Fibroblast of lung (primary cell): Measurements from ENCODE around the gene NXPH1. TPM values are rescaled to one million over a fixed set of nuclear protein-coding genes. Genes with fewer than 3 reads are reported as not detected.

ENCODE experiments used
- DNase-seq, 2 donors: peaks; one replicate each; pipeline versions ENCODE4 v3.0.0 to v3.0.0-alpha.2; 2010; ENCODE audit warnings: low read depth in 2 of 2
- H2AFZ ChIP-seq: 2 replicates; pipeline ENCODE4 v1.5.1; 2012; ENCODE audit warnings: low read length, control low read depth, inconsistent platforms
- H3K27ac ChIP-seq: 2 replicates; pipeline ENCODE4 v1.5.1; 2011; ENCODE audit warnings: low read length, control low read depth; ENCODE audit not compliant: insufficient read depth
- H3K27me3 ChIP-seq: 2 replicates; pipeline ENCODE4 v1.5.1; 2011; ENCODE audit warnings: mild to moderate bottlenecking, low read length; ENCODE audit not compliant: control insufficient read depth, insufficient read depth
- H3K36me3 ChIP-seq: 2 replicates; pipeline ENCODE4 v1.5.1; 2011; ENCODE audit warnings: low read length; ENCODE audit not compliant: control insufficient read depth, insufficient read depth
- H3K4me1 ChIP-seq: 2 replicates; pipeline ENCODE4 v1.5.1; 2011; ENCODE audit warnings: low read length; ENCODE audit not compliant: control insufficient read depth, insufficient read depth; ENCODE audit errors: extremely low read depth
- H3K4me2 ChIP-seq: 2 replicates; pipeline ENCODE4 v1.5.1; 2011; ENCODE audit warnings: low read length, control low read depth; ENCODE audit not compliant: insufficient read depth; ENCODE audit errors: extremely low read depth
- H3K4me3 ChIP-seq, 4 experiments: fragments of 200-600 bp in 1 of 4; sonication (generic) in 1 of 4; replicated peaks in 1 of 4; 2 replicates each; pipeline ENCODE4 v1.5.1; 2011 to 2016; ENCODE audit warnings: low read length in 4 of 4, low read depth in 3 of 4, mild to moderate bottlenecking in 3 of 4, control low read depth in 2 of 4, inconsistent platforms in 1 of 4, mixed read lengths in 1 of 4; ENCODE audit not compliant: insufficient read depth in 1 of 4; ENCODE audit errors: control extremely low read depth in 1 of 4
- H3K79me2 ChIP-seq: 2 replicates; pipeline ENCODE4 v1.5.1; 2012; ENCODE audit warnings: mild to moderate bottlenecking, low read length, inconsistent platforms; ENCODE audit not compliant: control insufficient read depth, insufficient read depth
- H3K9ac ChIP-seq: 2 replicates; pipeline ENCODE4 v1.5.1; 2011; ENCODE audit warnings: mild to moderate bottlenecking, low read length, control low read depth; ENCODE audit not compliant: insufficient read depth
- H3K9me3 ChIP-seq: 2 replicates; pipeline ENCODE4 v1.5.1; 2012; ENCODE audit warnings: low read depth, low read length; ENCODE audit not compliant: control insufficient read depth, insufficient read depth
- H4K20me1 ChIP-seq: 2 replicates; pipeline ENCODE4 v1.5.1; 2011; ENCODE audit warnings: low read length; ENCODE audit not compliant: control insufficient read depth, insufficient read depth; ENCODE audit errors: extremely low read depth
- CTCF ChIP-seq, 2 donors: IDR thresholded peaks in 1 of 2; conservative IDR thresholded peaks in 1 of 2; 1 replicate in 1 of 2; 2 replicates in 1 of 2; pipeline ENCODE4 v1.5.1; 2011 to 2012; ENCODE audit warnings: low read length in 2 of 2, control low read depth in 1 of 2, inconsistent platforms in 1 of 2, low read depth in 1 of 2, mild to moderate bottlenecking in 1 of 2
- EZH2 ChIP-seq: IDR thresholded peaks from 2 replicates; pipeline ENCODE4 v1.5.1; 2012; ENCODE audit warnings: low read length, control low read depth, mild to moderate bottlenecking; ENCODE audit errors: missing control alignments
- polyA plus RNA-seq, 2 donors: library from polyadenylated mRNA; depleted of rRNA in 1 of 2; stranded (reverse) in 1 of 2; unstranded in 1 of 2; fragments of >200 nt; gene quantifications; 2 replicates each; pipeline ENCODE4 v1.2.1, GENCODE V29; 2011 to 2012; ENCODE audit warnings: missing spikeins in 1 of 2
- total RNA-seq: library from RNA; depleted of rRNA; stranded (reverse); fragments of >200 nt; gene quantifications from 2 replicates; pipeline ENCODE4 v1.2.1, GENCODE V29; 2014

The NXPH1 gene
- total and polyA plus RNA-seq, 2 donors (not counting 1 experiment from before 2014, with no cell fraction given): not detected

DNA sequence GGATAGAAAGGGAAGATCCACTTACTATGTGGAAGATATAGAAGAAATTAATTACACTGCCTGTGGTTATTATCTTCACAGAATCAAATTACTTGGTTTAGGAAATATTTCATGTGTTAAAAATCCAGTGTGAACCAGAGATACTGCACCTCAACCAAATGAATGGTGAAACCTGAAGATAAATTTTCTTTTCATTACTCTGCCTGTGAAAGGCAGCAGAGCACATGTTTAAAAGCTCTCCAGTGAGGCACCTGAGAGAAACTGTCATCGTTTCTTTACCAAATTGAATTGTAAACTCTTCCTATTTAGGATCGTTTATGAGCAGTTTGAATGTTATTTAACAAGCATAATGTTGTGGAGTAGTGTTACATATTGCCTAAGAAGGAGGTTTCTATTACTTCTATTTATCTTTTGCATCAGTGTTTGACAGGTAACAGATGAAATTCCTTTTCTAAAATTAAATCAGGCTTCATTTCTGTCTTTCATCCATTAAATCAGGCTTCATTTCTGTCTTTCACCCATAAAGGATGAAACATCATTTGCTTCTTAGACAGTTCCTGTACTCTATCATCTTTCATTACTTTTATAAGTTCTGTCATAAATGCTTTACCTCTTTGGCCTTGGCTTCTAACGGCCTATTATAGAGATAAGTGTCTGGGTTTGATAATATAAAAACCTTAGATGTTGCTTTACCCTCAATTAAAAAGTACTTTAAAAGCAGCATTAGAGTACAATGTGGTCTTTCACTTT, 266.6 kb downstream of the NXPH1 start:
- H3K36me3 ChIP-seq: no peaks in the 10 kb centered on the region
- H4K20me1 ChIP-seq: no peaks in the 10 kb centered on the region
- H3K4me2 ChIP-seq: no peak overlapping the region
- no peak overlapping the region for H3K4me3 ChIP-seq
- no peak overlapping the region for H2AFZ ChIP-seq
- no peak for TF ChIP-seq EZH2
- no peak for TF ChIP-seq CTCF (conservative IDR thresholded peaks at IDR 0.05 in 1 of 2, IDR thresholded peaks at IDR 0.05 in 1 of 2; ENCODE audit: low read depth in 1 of 2, low read length in 2 of 2)
- H3K4me1 ChIP-seq: no peaks in the 10 kb centered on the region
- no peaks in the 10 kb centered on the region for H3K9me3 ChIP-seq
- no peak overlapping the region for H3K9ac ChIP-seq
- DNase-seq: no peak
- no peaks in the 10 kb centered on the region for H3K79me2 ChIP-seq
- no peaks in the 10 kb centered on the region for H3K27me3 ChIP-seq
- H3K27ac ChIP-seq: no peak overlapping the region

GRCh38 chr7:8702807-8703206, 269.4 kb downstream of the NXPH1 start:
- H3K4me3 ChIP-seq: no peak overlapping the region
- no peak overlapping the region for H2AFZ ChIP-seq
- no peak overlapping the region for H3K4me2 ChIP-seq
- TF ChIP-seq CTCF (conservative IDR thresholded peaks at IDR 0.05 in 1 of 2, IDR thresholded peaks at IDR 0.05 in 1 of 2; ENCODE audit: low read depth in 1 of 2, low read length in 2 of 2): no peak
- TF ChIP-seq EZH2: no peak
- no peaks in the 10 kb centered on the region for H4K20me1 ChIP-seq
- no peaks in the 10 kb centered on the region for H3K9me3 ChIP-seq
- no peak for DNase-seq
- H3K27me3 ChIP-seq: no peaks in the 10 kb centered on the region
- no peak overlapping the region for H3K27ac ChIP-seq
- H3K36me3 ChIP-seq: no peaks in the 10 kb centered on the region
- H3K4me1 ChIP-seq: no peaks in the 10 kb centered on the region
- no peak overlapping the region for H3K9ac ChIP-seq
- no peaks in the 10 kb centered on the region for H3K79me2 ChIP-seq

GRCh38 chr7:8710124-8710523, 276.7 kb downstream of the NXPH1 start:
- DNase-seq: no peak
- H3K4me2 ChIP-seq: no peak overlapping the region
- H3K27me3 ChIP-seq: no peaks in the 10 kb centered on the region
- H3K79me2 ChIP-seq: no peaks in the 10 kb centered on the region
- no peak overlapping the region for H3K4me3 ChIP-seq
- TF ChIP-seq EZH2 (no peak), CTCF (conservative IDR thresholded peaks at IDR 0.05 in 1 of 2, IDR thresholded peaks at IDR 0.05 in 1 of 2; ENCODE audit: low read depth in 1 of 2, low read length in 2 of 2) (no peak)
- no peaks in the 10 kb centered on the region for H4K20me1 ChIP-seq
- H3K36me3 ChIP-seq: no peaks in the 10 kb centered on the region
- H3K9me3 ChIP-seq: no peaks in the 10 kb centered on the region
- no peak overlapping the region for H3K27ac ChIP-seq
- no peak overlapping the region for H3K9ac ChIP-seq
- H3K4me1 ChIP-seq: no peaks in the 10 kb centered on the region
- H2AFZ ChIP-seq: no peak overlapping the region
